Trophoblast cell (in vitro differentiated cells and primary cell): ENCODE results near the gene MFRP.

Experiments used
- DNase-seq, 2 donors: peaks; one replicate each; pipeline ENCODE4 v3.0.0-alpha.2; 2016
- H2AFZ ChIP-seq: 2 replicates; pipeline ENCODE4 v1.6.1; 2013; ENCODE audit warnings: low read length, moderate library complexity, mild to moderate bottlenecking; ENCODE audit not compliant: insufficient read depth, poor library complexity
- H2AK5ac ChIP-seq: 2 replicates; pipeline ENCODE4 v1.6.1; 2013; ENCODE audit warnings: mild to moderate bottlenecking, low read length
- H2BK120ac ChIP-seq: 2 replicates; pipeline ENCODE4 v1.6.1; 2013; ENCODE audit warnings: low read length, mild to moderate bottlenecking, moderate library complexity; ENCODE audit not compliant: insufficient read depth, poor library complexity
- H2BK12ac ChIP-seq: 2 replicates; pipeline ENCODE4 v1.6.1; 2013; ENCODE audit warnings: mild to moderate bottlenecking, low read length, moderate library complexity
- H2BK5ac ChIP-seq: 2 replicates; pipeline ENCODE4 v1.6.1; 2013; ENCODE audit warnings: low read length, low read depth, moderate library complexity, mild to moderate bottlenecking; ENCODE audit not compliant: poor library complexity
- H3K14ac ChIP-seq: 2 replicates; pipeline ENCODE4 v1.6.1; 2013; ENCODE audit warnings: mild to moderate bottlenecking, low read length
- H3K18ac ChIP-seq: 2 replicates; pipeline ENCODE4 v1.6.1; 2013; ENCODE audit warnings: mild to moderate bottlenecking, low read length
- H3K23ac ChIP-seq: 2 replicates; pipeline ENCODE4 v1.6.1; 2013; ENCODE audit warnings: low read length
- H3K27ac ChIP-seq: 2 replicates; pipeline ENCODE4 v1.5.1; 2013; ENCODE audit warnings: low read depth, mild to moderate bottlenecking, inconsistent platforms, low read length, moderate library complexity
- H3K27me3 ChIP-seq: 2 replicates; pipeline ENCODE4 v1.6.1; 2013; ENCODE audit warnings: inconsistent platforms, mild to moderate bottlenecking, low read length, moderate library complexity; ENCODE audit not compliant: insufficient read depth
- H3K36me3 ChIP-seq, 2 experiments: 1 replicate in 1 of 2; 2 replicates in 1 of 2; pipeline ENCODE4 v1.6.1; 2013; ENCODE audit warnings: low read length in 2 of 2, mild to moderate bottlenecking in 2 of 2, moderate library complexity in 1 of 2; ENCODE audit not compliant: insufficient read depth in 2 of 2, control insufficient read depth in 1 of 2
- H3K4ac ChIP-seq: 2 replicates; pipeline ENCODE4 v1.6.1; 2013; ENCODE audit warnings: low read depth, mild to moderate bottlenecking, low read length, moderate library complexity
- H3K4me1 ChIP-seq, 2 experiments: 1 replicate in 1 of 2; 2 replicates in 1 of 2; pipeline ENCODE4 v1.6.1; 2013; ENCODE audit warnings: low read length in 2 of 2, mild to moderate bottlenecking in 2 of 2, moderate library complexity in 1 of 2; ENCODE audit not compliant: insufficient read depth in 2 of 2, control insufficient read depth in 1 of 2
- H3K4me2 ChIP-seq: 2 replicates; pipeline ENCODE4 v1.6.1; 2013; ENCODE audit warnings: inconsistent platforms, mild to moderate bottlenecking, low read length, moderate library complexity
- H3K4me3 ChIP-seq: 2 replicates; pipeline ENCODE4 v1.5.1; 2013; ENCODE audit warnings: mild to moderate bottlenecking, low read depth, low read length, inconsistent platforms
- H3K79me1 ChIP-seq: one replicate; pipeline ENCODE4 v1.6.1; 2013; ENCODE audit warnings: low read length
- H3K79me2 ChIP-seq: 2 replicates; pipeline ENCODE4 v1.6.1; 2013; ENCODE audit warnings: low read length, mild to moderate bottlenecking; ENCODE audit not compliant: control insufficient read depth, insufficient read depth, poor library complexity
- H3K9ac ChIP-seq: 2 replicates; pipeline ENCODE4 v1.6.1; 2013; ENCODE audit warnings: mild to moderate bottlenecking, low read length
- H3K9me3 ChIP-seq: 2 replicates; pipeline ENCODE4 v1.6.1; 2013; ENCODE audit warnings: low read depth, mild to moderate bottlenecking, control low read depth, inconsistent platforms, low read length; ENCODE audit not compliant: insufficient read depth
- H4K12ac ChIP-seq: 2 replicates; pipeline ENCODE4 v1.6.1; 2013; ENCODE audit warnings: low read depth, mild to moderate bottlenecking, low read length, moderate library complexity
- H4K8ac ChIP-seq: 2 replicates; pipeline ENCODE4 v1.6.1; 2013; ENCODE audit warnings: low read depth, mild to moderate bottlenecking, low read length, moderate library complexity
- H4K91ac ChIP-seq: one replicate; pipeline ENCODE4 v1.6.1; 2013; ENCODE audit warnings: low read depth, mild to moderate bottlenecking, low read length, moderate library complexity
- WGBS: extraction: QIAGEN DNeasy Blood & Tissue Kit; methylation state at CpG from one replicate; pipeline ENCODE4 v1.1.7; 2013; ENCODE audit warnings: missing lambda C conversion rate; ENCODE audit not compliant: insufficient read length, insufficient coverage; ENCODE audit errors: extremely low coverage; 5-methylcytosine and 5-hydroxymethylcytosine counted together

The MFRP gene

DNA sequence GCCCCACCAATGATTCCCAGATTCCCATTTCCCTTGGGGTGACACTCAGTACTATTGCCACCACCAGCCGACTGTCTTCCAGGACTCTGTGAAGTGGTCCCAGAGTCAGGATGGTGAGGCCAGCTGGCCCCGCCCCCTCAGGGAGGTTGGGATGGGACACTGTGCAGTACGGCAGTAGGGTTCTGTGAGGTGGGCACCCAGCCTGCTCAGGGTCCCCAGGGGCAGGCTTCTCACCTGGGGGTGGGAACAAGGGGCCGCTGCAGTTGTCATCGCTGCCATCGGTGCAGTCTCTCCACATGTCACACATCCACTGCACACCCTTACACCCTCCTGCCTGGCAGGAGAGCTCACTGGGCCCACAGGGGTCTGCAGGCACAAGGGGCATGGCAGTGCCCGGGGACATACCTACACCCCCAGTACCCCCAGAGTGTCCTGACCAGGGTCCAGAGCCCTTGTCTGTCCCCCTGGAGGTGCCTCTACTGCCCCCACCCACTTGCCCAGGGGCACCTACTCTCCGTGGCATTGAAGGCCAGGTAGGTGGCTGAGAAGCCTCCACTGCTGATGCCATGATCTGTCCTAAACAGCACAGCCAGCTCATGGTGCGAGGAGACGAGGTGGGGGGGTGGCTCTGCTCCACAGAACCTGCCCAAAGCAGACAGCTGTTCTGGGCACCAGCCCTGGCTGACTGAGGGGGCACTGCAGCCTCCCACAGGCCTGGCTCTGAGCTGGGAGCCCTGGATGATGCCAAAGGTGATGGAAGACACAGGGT lies 4.0 kb downstream of the MFRP start:
- WGBS: no CpG with 5 or more reads among the region's 10 CpGs
- Histone ChIP-seq H3K9me3 (peaks cover 2% of the 10 kb centered on the region), H3K27ac (no peak overlapping the region)

DNA sequence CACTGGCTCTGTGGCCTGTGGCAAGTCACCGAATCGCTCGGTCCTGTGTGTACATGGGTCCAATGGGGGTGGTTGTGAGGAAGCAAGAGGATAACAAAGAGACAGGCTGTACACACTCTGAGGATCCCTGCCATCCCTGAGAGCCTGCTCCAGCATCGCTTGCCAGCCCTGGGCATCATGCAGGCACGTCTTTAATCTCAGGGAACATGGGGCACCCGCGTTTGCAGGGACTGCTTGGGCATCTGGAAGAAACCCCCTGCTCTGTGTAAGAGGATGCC lies 4.5 kb downstream of the MFRP start:
- H2BK120ac ChIP-seq: no peak overlapping the region
- WGBS: no CpG with 5 or more reads among the region's 7 CpGs
- no peak overlapping the region for H4K8ac ChIP-seq
- H3K18ac ChIP-seq: no peak overlapping the region
- no peak overlapping the region for H2BK12ac ChIP-seq
- no peak overlapping the region for H3K4me3 ChIP-seq
- no peak overlapping the region for H2AFZ ChIP-seq
- H3K9ac ChIP-seq: no peak overlapping the region
- peaks cover 3% of the 10 kb centered on the region for H3K79me2 ChIP-seq
- H3K9me3 ChIP-seq: peaks cover 2% of the 10 kb centered on the region
- H3K27me3 ChIP-seq: peaks cover 26% of the 10 kb centered on the region
- H3K79me1 ChIP-seq: peaks cover 7% of the 10 kb centered on the region
- peaks cover 21 to 28% of the 10 kb centered on the region in 2 experiments for H3K4me1 ChIP-seq
- no peak overlapping the region for H4K12ac ChIP-seq
- H3K36me3 ChIP-seq: no peaks in the 10 kb centered on the region
- H3K14ac ChIP-seq: no peak overlapping the region
- H3K27ac ChIP-seq: no peak overlapping the region
- H2AK5ac ChIP-seq: no peak overlapping the region
- no peak overlapping the region for H4K91ac ChIP-seq
- H2BK5ac ChIP-seq: no peak overlapping the region
- H3K4ac ChIP-seq: no peak overlapping the region
- no peak overlapping the region for H3K4me2 ChIP-seq
- DNase-seq: no peak
- no peak overlapping the region for H3K23ac ChIP-seq

More for the DNA sequence above, 4.0 kb downstream of the MFRP start:
- no peak for DNase-seq
- no peak overlapping the region for H2BK5ac ChIP-seq
- no peak overlapping the region for H3K23ac ChIP-seq
- H3K79me1 ChIP-seq: peaks cover 6% of the 10 kb centered on the region
- H4K12ac ChIP-seq: no peak overlapping the region
- no peak overlapping the region for H3K18ac ChIP-seq
- no peak overlapping the region for H3K4me2 ChIP-seq
- H3K4ac ChIP-seq: no peak overlapping the region
- H3K14ac ChIP-seq: no peak overlapping the region
- peaks cover 16 to 23% of the 10 kb centered on the region in 2 experiments for H3K4me1 ChIP-seq
- no peak overlapping the region for H4K8ac ChIP-seq
- no peak overlapping the region for H2BK120ac ChIP-seq
- H3K36me3 ChIP-seq: no peaks in the 10 kb centered on the region
- peaks cover 3% of the 10 kb centered on the region for H3K79me2 ChIP-seq
- H3K27me3 ChIP-seq: peaks cover 26% of the 10 kb centered on the region
- H3K4me3 ChIP-seq: no peak overlapping the region
- H2BK12ac ChIP-seq: no peak overlapping the region
- no peak overlapping the region for H2AFZ ChIP-seq
- H4K91ac ChIP-seq: no peak overlapping the region
- H3K9ac ChIP-seq: no peak overlapping the region
- no peak overlapping the region for H2AK5ac ChIP-seq

DNA sequence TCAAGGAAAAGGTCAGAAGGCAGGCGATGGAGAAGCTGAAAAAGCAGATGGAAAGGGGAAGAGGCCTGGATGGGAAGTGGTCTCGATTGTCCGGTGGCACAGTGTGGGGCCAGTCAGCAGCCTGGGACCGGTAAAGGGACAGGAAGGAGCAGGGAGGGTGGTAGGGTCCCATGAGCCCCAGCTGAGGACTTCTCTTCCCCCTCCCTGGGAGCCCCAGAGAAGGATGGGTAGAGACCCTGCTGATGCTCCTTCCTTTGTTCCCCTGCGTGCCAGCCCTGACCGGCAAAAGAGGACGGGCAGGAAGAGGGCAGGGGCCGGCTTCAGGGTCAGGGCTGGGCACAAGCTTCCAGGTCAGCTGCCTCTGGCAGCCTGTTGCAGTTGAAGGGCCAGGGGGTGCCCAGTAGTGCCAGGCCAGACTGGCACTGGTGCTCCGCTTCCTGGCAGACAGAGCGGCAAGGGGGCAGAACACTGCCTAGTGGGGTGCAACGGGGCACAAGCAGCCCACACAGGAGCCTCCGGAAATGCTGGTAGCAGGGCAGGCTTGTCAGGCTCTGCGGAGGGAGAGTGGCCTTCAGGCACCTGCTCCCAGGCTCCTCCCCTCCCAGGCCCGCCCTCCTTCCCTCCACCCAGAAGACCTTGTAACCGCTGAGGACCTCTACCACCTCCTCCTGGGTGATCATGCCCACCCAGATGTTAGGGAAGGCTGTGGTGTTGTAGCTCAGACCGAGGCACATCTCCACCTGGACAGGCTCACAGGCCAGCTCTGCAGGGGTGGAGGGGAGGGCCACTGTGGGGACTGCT lies 5.1 kb downstream of the MFRP start:
- H3K4me3 ChIP-seq: no peak overlapping the region
- no peak overlapping the region for H3K4ac ChIP-seq
- no peak overlapping the region for H3K23ac ChIP-seq
- no peak overlapping the region for H3K18ac ChIP-seq
- no peak overlapping the region for H3K4me2 ChIP-seq
- H2BK12ac ChIP-seq: no peak overlapping the region
- no peak overlapping the region for H3K9ac ChIP-seq
- peaks cover 26% of the 10 kb centered on the region for H3K27me3 ChIP-seq
- H2AFZ ChIP-seq: no peak overlapping the region
- no peak overlapping the region for H2BK5ac ChIP-seq
- H3K9me3 ChIP-seq: peaks cover 2% of the 10 kb centered on the region
- H2BK120ac ChIP-seq: no peak overlapping the region
- DNase-seq: no peak
- peaks cover 21 to 30% of the 10 kb centered on the region in 2 experiments for H3K4me1 ChIP-seq
- no peak overlapping the region for H4K12ac ChIP-seq
- H4K8ac ChIP-seq: no peak overlapping the region
- H3K27ac ChIP-seq: no peak overlapping the region
- H3K79me2 ChIP-seq: peaks cover 3% of the 10 kb centered on the region
- no peak overlapping the region for H4K91ac ChIP-seq
- H3K14ac ChIP-seq: no peak overlapping the region
- whole genome bisulfite sequencing: no CpG with 5 or more reads among the region's 16 CpGs
- H3K79me1 ChIP-seq: peaks cover 7% of the 10 kb centered on the region
- peaks cover 3 to 4% of the 10 kb centered on the region in 2 experiments for H3K36me3 ChIP-seq
- no peak overlapping the region for H2AK5ac ChIP-seq

DNA sequence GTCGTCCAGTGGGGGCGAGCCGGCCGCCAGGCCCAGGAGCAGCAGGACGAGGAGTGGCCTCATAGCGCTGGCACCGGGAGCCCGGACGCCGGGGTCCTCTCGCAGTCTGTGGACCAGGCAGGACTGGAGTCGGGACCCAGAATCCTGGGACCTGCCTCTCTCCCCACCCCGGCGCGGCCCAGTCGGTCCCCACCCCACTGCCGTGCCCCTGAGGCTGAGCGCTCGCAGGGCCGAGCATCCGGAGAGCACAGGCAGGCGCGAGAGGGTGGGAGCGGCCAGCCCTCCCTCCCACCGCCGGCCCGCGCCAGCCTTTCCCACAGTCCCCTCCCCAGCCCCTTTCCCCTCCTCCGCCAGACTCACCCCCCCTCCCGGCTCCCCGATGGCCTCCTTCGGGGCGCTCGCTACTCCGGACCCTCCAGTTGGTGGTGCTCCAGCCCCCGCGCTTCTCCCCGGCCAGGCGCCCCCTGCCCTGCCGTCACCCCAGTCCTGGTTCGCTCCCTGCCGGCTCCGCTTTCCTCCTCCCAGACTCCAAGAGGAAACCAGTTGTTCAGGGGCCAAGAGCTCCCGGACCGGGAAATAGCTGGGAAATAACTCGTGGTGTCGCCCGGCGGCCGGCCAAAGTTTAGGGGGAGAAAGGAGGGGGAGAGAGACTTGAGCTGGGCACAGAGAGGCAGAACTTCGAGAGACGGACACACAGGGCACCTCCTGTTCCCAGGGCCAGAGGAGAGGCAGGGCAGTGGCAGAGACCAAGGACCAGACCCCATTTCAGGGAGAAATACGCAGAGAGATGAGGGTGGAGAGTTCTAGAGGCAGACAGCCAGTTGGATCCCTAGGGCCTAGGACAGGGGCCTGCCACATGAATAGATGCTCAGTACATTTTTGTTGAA lies 5.9 kb downstream of the MFRP start, which contains the start of gene C1QTNF5:
Gene C1QTNF5 (minus strand): TSS at position 549 of the 887 bp plus-strand sequence. CDS start 486 bp downstream, at position 63.
- Histone ChIP-seq H3K79me1 (peaks cover 7% of the 10 kb centered on the region), H3K9ac (no peak within 1 kb of the TSS), H3K4me2 (peak within 1 kb of the TSS; percentile 79), H2AK5ac (no peak within 1 kb of the TSS), H3K79me2 (peaks cover 3% of the 10 kb centered on the region), H3K9me3 (peaks cover 2% of the 10 kb centered on the region), H4K8ac (peak within 1 kb of the TSS; percentile 75), H3K23ac (no peak within 1 kb of the TSS), H4K12ac (peak within 1 kb of the TSS; percentile 75), H2BK120ac (peak within 1 kb of the TSS; percentile 37), H3K18ac (peak within 1 kb of the TSS; percentile 27), H3K27me3 (peaks cover 26% of the 10 kb centered on the region), H3K4ac (no peak within 1 kb of the TSS), H3K27ac (no peak within 1 kb of the TSS), H2AFZ (peak within 1 kb of the TSS; percentile 48), H3K4me1 (peaks cover 24 to 33% of the 10 kb centered on the region in 2 experiments), H3K4me3 (peak within 1 kb of the TSS; percentile 57), H3K14ac (peak within 1 kb of the TSS; percentile 57), H3K36me3 (peaks cover 11 to 12% of the 10 kb centered on the region in 2 experiments), H2BK12ac (peak within 1 kb of the TSS; percentile 18), H2BK5ac (no peak within 1 kb of the TSS), H4K91ac (peak within 1 kb of the TSS; percentile 25)
- no peak for DNase-seq
- no CpG with 5 or more reads among the region's 53 CpGs for WGBS
